HCEC 1CT (cell line): Measurements from ENCODE around the gene CRYGN.
A peak's percentile ranks its signal among the peaks of the same experiment; 100 is the strongest.

Experiments used
- DNase-seq: peaks from one replicate; pipeline ENCODE4 v3.0.0-alpha.2; 2017

The CRYGN gene

DNA sequence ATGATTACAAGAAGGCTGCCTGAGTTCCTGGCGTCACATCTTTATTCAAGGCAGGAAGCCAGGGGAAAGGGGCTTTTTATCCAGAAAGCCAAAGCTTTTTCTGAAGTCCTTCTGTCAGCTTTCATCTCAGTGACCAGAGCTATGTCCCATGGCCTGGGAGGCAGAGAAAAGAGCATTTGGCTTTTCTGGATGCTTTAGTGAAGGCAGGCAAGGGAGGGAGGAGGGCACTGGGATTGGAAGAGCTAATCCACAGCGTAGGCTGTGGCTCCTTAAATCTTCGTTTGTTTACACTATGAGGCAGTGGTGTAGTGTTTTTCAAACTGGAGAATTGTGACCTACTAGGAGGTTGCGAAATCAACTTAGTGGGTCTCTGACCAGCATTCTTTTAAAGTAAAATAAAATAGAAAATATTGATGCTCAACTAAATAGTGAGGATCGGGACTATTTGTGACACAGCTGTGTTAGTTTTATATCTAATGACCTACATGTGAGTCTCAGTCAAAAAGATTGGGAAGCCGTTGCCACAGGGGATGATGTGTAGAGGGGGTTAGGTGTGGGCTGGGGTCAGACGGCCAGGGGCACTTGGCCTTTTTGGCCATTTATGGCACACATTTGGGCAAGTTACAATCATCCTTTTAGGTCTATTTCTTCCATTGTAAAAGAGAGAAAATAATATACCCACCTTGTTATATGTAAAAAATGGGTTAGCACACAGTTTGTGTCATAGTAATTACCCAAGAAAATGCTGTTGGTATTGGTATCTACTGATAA is 14.1 kb downstream of the CRYGN start:
- peak; percentile 88 for DNase-seq

DNA sequence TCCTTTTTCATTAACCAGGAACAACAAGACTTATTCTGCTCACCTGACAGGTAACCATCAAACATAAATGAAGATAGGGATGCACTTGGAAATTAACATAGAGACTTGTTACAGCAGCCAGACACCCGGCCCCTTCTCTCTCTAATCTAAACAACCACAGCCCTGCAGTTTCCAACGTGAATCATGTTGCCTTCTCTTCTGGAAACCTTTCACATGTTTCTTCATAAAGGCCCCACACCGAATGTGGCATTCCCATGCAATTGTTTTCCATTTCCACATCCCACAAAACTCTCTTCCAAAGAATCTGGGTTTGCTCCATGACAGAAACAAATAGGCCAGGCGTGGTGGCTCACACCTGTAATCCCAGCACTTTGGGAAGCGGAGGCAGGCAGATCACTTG is 15.1 kb downstream of the CRYGN start:
- DNase-seq: peak; percentile 51

DNA sequence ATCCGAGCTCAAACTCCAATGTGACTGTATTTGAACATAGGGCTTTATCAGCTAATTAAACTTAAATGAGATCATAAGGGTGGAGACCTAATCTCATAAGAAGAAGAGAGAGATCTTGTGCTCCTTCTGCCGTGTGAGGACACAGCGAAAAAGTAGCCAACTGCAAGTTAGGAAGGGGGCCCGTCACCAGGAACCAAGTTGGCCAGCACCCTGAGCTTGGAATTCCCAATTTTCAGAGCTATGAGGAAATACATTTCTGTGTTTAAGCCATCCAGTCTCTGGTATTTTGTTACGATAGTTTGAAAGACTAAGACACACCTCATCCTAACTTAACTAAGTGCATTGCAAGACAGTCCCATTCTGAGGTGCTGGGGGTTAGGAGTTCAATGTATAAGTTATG is 16.0 kb downstream of the CRYGN start:
- no peak for DNase-seq

DNA sequence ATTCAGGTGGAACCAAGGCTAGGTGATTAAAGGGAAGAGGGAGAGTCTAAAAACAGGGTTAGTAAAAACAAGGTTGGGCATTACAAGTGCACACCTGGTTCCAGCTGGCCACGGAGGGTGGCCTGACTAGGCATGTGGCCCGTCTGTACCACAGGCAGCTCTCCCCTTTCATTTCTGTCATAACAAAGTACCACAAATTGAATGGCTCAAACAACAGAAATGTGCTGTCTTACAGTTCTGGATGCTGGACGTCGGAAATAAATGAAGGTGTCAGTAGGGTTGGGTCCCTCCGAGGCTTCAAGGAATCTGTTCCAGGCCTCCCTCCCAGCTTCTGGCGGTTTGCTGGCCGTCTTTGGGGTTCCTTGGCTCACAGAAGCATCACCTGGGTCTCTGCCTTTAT is 16.7 kb downstream of the CRYGN start:
- no peak for DNase-seq

DNA sequence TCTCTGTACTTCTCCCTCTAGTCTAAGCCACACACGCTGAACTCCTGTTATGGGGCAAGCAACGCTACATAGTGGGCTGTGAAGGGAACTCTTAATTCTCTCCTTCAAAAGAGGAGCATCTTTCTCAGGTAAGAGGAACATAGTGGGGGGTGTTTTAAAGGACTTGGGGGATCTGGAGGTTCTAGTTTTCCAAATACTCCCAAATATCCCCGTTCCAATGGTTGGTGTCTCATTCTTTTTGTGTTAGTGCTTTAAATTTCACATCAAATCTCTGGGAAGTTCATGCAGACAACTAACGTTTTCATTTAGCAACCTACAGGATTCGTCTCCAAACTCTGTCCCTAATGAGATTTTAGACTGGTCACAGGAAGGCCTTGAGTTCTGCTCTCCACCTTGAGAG is 17.7 kb downstream of the CRYGN start:
- DNase-seq: no peak

DNA sequence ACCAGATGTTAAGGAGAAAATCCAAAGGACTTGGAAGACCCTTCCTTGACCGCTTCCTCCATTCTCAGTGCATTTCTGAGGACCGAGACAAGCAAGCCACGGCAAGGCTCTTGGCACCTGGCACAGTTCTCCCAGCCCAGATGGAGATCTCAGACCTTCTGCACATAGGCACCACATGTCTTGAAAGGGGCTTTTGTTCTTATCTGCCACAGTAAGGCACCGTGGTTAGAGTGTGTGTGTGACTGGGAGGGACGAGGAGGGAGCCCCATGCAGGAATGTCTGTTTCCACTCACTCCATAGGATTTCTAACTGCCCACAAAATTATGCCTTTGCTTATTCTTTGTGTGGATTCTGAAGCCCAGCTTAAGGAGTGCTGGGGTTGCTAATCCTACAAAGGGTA is 19.8 kb downstream of the CRYGN start:
- no peak for DNase-seq

DNA sequence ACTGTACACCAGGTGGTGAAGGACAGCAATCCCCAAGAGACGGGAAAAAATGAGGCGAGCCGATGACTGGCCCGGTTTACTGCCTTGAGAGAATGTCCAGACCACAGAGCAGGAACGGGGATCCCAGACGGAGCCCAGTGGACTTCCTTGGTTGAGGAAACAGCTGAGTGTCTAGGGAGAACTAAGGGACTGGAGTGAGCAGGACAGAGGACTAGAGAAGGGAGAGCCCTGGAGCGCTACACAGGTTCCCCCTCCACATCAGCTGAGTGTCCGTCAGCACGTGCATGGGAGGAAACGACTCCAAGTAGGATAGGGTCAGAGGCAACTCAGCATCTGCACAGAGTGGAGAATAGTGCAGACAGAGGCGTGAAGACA is 23.0 kb downstream of the CRYGN start:
- no peak for DNase-seq

DNA sequence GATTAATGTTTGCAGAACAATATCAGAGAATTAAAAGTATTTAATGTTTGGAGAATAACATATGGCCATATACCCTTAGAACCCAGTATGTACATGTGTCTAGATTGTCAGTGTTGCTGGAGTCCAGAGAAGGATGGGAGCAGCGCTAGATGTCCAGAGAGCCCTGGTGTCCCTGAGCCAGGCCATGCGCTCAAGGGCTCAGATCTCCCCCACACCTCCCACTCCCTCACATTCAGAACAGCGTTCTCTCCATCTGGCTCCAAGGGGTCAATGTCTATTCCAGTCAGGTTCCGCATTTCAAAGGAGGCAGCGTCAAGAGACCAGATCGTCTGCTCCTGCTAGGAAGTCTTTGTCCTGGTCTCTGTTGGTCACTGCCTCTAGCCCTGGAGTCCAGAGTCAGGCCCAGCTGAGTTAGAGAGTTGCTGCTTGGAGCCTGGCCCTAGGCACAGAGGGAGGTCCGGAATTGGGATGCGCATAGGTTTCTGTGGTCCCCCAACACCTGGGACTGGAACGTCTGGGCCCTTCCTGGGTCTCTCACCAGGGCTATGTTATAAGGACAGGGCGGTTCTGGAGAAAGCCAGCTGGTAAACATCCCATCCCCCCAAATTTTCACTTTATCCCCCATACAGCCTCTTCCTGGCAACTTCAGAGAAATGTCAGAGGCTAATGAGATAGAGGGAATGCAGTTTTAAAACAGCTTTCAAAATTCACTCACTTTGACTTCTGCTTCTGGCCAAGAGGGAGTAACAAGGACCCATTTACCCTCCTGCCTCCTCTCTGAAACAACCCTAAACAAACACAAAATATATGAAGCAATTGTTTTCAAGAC is 23.6 kb downstream of the CRYGN start:
- no peak for DNase-seq

DNA sequence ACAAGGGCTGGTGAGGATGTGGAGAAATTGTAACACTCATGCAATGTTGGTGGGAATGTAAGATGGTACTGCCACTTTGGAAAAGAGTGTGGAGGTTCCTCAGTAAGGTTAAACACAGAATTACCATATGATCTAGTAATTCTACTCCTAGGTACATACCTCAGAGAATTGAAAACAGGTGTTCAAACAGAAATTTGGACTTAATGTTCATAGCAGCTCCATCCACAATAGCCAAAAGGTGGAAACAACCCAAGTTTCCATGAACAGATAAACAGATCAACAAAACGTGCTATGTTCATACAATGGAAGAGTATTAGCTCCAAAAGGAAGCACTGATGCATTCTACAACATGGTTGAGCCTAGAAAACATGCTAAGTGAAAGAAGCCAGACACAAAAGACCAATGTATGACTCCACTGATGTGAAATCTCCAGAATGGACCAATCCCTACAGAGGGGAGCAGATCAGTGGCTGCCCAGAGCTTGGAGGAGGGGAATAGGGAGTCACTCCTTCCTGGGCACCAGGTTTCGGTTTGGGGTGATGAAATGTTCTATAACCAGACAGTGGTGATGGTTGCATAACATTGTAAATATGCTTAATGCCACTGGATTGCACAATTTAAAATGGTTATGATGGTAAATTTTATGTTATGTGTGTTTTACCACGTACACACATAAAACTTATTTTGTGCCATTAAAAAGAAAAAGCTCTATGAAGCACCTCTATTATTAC is 24.4 kb downstream of the CRYGN start:
- DNase-seq: peak; percentile 76

DNA sequence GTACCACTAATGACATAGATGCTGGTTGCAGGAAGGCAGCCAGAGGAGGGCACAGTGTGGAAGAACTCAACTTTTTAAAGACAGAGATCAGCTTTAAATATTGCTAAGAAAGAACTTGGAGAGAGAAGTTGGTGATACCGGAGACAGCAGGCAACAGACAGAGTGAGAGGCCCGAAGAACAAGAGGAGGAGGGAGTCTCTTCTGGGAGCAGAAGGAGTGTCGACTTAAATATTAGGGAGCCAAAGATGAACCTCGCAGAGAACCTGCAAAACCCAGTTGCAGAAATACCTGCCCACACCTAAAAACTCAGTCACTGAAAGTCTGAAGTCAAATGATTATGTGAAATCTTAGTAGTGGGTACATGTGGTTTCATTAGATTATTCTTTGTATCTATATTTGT is 26.7 kb downstream of the CRYGN start:
- no peak for DNase-seq

DNA sequence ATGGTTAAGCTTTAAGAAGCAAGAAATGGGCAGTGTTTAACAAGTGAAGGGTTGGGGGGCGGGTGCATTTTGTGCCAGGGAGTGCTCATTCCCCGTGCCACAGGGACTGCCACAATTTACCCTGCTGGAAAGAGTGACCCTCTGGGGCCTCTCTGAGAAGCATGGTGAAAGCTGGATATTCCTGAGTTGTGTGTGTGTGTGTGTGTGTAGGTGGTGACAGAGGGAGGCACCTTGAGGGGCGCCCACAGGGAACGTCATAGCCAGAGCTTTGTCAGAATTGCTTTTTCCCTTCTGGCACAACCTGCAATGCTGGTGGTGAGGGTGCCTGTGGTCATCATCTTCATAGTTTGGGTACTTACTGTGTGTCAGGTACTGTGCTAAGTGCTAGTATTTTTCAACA is 27.6 kb downstream of the CRYGN start:
- no peak for DNase-seq

DNA sequence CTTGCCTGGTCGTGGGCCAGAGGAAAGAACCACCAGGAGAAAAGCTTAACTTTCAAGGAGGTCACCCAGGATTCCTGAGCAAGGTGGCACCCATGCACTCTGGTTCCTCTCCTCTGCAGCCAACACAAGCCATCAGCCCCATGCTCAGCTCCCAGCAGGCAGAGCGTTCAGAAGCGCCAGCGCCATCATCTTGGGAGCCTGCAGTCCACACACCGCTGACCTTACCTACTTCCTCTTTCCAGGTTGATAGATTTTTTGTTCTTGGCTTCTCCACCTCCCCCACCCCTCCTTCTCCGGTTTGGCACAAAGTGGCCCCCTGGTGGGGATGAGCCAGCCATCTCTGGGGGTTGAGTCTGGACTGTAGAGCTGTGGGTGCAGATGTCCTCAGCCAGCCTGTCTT is 28.4 kb downstream of the CRYGN start:
- no peak for DNase-seq

DNA sequence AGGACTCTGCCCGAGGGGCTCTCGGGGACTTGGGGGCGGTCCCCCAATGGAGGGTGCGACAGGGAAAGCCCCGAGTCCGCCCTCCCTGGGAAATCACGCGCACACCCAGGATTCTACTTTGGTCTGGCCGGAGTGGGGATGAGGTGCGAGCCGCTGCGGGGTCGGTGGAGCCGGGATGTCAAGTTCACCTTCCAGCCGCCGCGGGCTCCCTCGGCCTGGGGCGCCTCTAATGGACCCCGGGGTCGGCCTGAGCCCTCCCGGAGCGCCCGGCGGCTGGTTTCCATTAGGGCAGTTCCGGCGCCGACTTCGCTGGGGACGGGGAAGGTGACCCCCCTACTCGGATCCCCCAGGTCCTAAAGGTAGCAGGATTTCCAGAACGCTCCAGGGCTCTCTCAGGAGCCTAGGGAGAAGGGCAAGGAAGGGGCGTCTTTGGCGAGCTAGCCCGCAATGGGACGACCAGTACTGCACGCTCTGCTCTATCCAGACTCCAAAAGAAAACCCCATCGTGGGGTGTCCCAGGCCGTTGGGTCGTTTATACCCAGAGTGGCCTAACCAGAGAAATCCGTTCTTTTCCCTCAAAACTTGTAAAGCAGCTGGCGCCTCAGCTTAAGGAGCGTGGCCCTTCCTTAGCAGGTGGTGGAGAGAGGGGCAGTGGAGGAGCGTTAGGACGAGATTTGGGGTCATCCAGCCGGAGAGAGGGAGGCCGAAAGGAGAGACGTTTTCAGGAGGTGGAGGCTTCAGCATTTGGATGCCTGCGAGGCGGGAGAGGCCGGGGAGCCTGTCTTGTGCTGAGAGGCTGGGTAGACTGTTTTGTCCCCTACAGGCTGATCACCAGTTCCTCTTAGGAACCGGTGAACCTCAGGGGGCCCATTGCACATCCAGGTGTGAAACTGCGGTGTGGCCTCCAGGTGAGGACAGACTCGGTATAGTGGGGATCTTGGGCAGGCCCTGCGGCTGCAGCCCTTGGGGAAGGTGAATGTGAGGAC is 29.2 kb downstream of the CRYGN start:
- DNase-seq: no peak

DNA sequence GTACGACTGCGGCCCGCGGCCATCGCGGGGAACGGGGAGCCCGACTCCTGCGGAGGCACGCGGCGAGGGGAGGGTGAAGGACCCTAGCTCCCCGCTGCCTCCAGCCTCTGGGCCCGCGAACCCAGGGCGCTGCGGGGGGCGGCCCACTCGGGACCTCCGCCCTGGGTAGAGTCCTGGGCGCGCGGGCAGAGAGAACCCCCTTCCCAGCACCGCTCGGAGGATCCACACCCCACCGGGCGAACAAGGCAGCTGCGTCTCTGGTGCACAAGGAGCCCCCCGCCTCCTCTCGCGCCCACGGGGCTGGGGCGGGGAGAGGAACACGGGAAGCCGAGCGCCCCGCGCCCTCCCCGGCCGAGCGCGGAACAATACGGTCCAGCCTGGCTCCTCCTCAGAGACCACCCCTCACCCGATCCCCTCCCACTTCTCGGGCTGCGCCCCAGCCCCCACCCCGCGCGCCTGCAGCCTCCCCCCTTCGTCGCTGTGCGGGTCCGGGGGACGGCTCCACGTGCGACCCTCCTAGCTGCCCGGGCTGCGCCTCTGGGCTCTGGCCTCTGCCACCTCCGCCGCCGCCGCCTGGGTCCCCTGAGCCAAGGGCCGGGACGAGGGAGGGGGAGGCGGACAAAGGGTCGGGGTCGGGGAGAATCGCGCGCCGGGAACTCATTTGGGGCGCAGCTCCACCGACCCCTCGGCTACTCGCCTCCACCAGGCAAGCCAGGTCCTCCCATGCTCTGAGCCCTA is 30.1 kb downstream of the CRYGN start, which contains the start of gene WDR86:
Gene WDR86 (minus strand): TSS at position 372 of the 738 bp plus-strand sequence. CDS start 449 bp downstream, outside the sequence.
- no peak for DNase-seq

DNA sequence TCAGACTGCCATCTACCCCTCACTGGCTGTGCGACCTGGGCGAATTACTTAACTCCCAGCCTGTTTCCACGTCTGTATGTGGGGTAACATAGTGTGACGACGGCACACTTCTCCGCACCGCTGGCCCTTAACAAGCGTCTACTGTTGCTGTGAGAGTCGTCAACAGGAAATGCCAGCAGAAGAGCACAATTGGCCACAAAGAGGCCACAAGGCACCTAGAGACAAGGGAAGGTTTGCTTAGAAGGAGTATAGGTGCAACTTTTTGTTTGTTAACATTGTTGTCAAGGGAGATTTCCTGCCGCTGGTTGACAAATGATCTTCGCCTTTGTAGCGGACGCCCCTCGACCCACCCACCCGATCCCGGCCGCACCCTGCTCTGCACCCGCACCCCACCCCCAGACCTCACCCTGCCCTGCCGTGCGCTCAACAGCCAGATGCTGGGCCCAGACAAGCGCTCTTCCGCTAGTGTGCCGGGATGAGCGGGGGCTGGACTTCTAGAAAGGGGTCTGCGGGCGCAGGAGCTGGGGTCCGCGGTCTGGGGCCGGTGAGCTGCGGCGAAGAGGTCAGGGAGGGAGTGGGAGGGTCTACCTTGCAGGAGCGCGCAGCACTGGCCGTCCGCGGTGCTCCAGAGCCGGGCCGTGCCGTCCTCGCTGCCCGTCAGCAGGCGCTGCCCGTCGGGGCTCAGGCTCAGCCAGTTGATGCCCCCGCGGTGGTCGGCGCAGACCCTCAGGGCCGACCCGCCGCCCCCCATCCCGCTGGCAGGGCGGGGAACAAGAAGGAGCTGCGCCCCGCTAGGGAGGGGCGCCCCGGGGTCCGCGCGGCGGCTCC is 30.9 kb downstream of the CRYGN start:
- no peak for DNase-seq

DNA sequence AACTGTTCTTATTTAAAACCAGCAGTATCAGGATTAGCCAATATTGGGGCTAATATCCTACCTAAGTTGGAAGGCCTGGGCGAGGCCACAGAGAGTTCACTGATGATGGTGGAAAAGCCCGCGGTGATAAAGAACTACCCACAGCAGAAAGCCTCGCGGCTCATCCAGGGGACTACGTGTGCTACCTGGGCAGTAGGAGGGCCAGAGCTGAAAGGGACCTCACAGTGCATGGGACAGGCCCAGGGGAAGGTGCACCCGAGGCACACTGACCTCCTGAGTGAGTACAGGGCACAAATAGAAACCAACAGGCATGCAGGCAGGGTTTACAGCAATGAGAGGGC is 31.5 kb downstream of the CRYGN start:
- DNase-seq: no peak

DNA sequence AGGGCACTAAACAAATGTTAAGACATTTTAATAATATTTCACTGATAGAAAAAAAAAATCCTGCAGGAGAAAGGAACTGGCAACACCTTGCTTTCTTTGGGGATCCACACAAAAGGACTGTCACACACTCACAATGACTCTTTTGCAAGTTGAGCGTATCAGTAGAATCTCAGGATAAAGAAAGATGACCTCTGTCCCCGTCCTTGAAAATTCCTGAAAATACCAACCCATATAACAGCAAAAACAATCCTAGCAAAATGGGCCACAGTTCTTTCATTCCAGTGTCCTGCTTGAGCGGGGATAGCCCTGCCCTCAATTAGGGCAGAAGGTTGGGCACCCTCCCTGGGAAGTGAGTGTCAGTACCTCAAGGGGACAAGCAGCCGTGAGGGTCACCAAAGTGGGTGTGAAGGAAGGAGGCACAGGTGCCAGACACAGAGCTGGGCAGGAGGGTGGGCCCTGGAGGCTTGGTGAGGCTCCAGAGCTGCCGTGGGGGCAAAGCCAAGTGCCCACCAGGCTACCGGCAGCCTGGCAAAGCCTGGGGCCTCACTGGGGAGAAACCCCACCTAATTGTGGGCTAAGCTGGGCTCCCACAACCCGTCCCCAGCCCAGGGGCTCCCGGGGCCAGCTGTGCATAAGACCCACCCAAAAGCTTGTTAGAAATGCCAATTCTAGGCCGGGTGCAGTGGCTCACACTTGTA is 32.9 kb downstream of the CRYGN start:
- DNase-seq: no peak

DNA sequence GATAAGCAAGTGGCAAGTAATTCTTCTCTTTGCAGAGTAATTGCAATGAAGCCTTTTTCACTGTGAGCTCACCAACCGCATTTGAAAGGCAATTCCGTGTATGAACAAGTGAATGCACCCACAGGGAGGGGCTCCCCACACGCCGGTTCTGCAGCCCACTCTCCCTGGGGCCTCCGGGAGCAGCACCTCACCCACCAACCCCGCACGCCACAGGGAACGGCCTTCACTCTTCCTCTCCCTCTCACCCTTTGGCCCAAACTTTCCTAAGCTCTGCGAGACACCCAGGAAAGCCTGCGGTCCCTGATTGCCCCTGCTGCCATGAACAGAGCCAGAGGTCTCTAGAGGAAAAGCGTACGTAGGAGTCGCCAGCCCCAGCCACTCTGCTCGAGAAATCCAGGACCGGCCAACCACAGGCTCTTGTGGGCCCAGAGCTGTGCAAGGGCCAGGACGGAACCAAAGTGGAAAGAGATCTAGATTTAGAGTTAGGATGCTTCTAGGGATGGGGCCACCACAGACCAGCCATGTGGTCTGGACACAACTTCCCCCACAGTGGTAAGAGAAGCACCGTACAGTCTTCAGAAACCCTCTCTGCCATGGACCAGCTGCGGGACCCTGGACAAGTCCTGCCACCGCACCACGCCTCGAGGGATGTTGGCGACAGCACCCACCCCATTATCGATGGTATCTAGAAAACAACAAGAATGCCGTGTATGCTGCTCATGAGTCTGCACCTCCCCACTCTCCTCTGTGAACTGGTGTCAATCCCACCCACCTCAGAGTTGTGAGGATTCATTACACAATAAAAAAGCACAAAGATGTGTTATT is 33.7 kb downstream of the CRYGN start:
- no peak for DNase-seq

DNA sequence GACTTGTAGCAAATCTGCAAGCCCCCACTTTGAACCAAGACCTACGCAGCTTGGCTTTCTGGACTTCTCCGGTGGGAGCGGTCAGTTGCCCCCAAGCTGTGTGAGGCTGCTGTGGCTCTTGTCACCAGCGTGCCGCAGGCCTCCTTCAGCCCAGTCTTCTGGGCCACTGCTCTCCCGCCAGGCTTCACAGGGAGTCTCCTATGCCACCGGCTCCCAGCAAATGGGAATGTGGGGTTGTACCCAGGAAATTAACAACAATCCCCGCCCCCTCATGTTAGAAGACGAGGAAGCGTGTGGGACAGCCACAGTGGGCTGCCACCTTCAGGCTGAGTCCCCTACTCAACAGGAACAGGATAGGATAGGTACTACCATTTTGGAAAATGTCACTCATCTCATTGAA is 34.4 kb downstream of the CRYGN start:
- no peak for DNase-seq
